ENCODE results near the gene MARK2.

DNA sequence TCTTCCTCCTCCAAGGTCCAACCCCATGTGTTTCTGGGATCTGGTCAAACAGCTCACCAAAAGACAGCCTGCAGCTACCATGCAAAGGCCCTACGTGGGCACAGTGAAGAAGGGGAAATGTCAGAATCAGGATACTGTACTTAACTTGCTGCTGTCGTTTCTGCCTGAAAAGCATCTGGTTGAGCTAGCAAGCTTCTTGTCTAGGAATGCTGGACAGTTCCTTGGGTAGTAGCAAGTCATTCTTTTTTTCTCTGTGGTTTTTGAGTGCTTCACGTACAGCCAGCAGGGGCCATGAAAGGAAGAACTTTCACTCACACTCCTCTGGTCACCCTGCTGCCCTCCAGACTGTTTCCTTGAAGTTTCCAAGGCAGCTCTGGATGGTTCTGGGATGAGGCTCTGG, 53.3 kb downstream of the MARK2 start:
- TF ChIP-seq, protein P1, sequence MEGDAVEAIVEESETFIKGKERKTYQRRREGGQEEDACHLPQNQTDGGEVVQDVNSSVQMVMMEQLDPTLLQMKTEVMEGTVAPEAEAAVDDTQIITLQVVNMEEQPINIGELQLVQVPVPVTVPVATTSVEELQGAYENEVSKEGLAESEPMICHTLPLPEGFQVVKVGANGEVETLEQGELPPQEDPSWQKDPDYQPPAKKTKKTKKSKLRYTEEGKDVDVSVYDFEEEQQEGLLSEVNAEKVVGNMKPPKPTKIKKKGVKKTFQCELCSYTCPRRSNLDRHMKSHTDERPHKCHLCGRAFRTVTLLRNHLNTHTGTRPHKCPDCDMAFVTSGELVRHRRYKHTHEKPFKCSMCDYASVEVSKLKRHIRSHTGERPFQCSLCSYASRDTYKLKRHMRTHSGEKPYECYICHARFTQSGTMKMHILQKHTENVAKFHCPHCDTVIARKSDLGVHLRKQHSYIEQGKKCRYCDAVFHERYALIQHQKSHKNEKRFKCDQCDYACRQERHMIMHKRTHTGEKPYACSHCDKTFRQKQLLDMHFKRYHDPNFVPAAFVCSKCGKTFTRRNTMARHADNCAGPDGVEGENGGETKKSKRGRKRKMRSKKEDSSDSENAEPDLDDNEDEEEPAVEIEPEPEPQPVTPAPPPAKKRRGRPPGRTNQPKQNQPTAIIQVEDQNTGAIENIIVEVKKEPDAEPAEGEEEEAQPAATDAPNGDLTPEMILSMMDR (IDR thresholded peaks at IDR 0.05): no peak
- TF ChIP-seq POLR2A (IDR thresholded peaks at IDR 0.05): no peak
